GM12878 (cell line): ENCODE results near the gene IFT88. TPM values are rescaled to one million over a fixed set of nuclear protein-coding genes. Genes with fewer than 3 reads are reported as not detected.

Experiments
- ATAC-seq: fragments of 200-7000 bp; cut with Tn5 transposase; 3 replicates; pipeline ENCODE4 v1.9.1; 2020; ENCODE audit warnings: mild to moderate bottlenecking, moderate library complexity
- BruUV-seq: library from RNA; stranded (reverse); fragments of 400-500 nt; replicated peaks from 2 replicates; lab custom pipeline; 2021; lab: Mats Ljungman, UMichigan
- CTCF ChIA-PET: fragments of 300-600 bp; sonication (Branson Sonifier 250); formaldehyde crosslinking; extraction: SDS; loops from one replicate; lab custom pipeline; 2021; ENCODE audit warnings: inconsistent platforms; lab: Yijun Ruan, JAX
- POLR2A ChIA-PET: fragments of 350-600 bp; formaldehyde crosslinking; extraction: SDS; loops from one replicate; lab custom pipeline; 2021; ENCODE audit warnings: inconsistent platforms; lab: Charles Lee
- RAD21 ChIA-PET: fragments of 300-600 bp; sonication (Branson Sonifier 250); formaldehyde crosslinking; loops from one replicate; lab custom pipeline; 2023; ENCODE audit warnings: antibody characterized with exemption; ENCODE audit not compliant: unreplicated experiment; lab: Charles Lee
- SMC1A ChIA-PET: fragments of 300-600 bp; sonication (Branson Sonifier 250); formaldehyde crosslinking; loops from one replicate; lab custom pipeline; 2023; ENCODE audit not compliant: unreplicated experiment, uncharacterized antibody; lab: Charles Lee
- DNase-seq: peaks from one replicate; pipeline ENCODE4 v3.0.0-alpha.2; 2011; ENCODE audit warnings: low read depth, low spot score
- FAIRE-seq: peaks from 3 replicates; lab custom pipeline; 2011; peaks lifted over from hg19 to GRCh38; lab: Jason Lieb, UNC
- H2AFZ ChIP-seq: 2 replicates; pipeline ENCODE4 v1.6.0; 2011; ENCODE audit warnings: low read depth, low read length, control low read depth; ENCODE audit not compliant: control insufficient read depth
- H3K27ac ChIP-seq: 2 replicates; pipeline ENCODE4 v1.5.1; 2011; ENCODE audit warnings: control low read depth; ENCODE audit not compliant: control insufficient read depth, insufficient read depth
- H3K27me3 ChIP-seq, 2 experiments: replicated peaks in 1 of 2; 2 replicates each; pipeline versions ENCODE4 v1.6.0 to v1.6.1; 2011; ENCODE audit warnings: low read length in 1 of 2; ENCODE audit not compliant: control insufficient read depth in 2 of 2, insufficient read depth in 2 of 2
- H3K36me3 ChIP-seq, 2 experiments: 2 replicates each; pipeline ENCODE4 v1.5.1; 2011; ENCODE audit warnings: low read length in 1 of 2; ENCODE audit not compliant: control insufficient read depth in 2 of 2, insufficient read depth in 2 of 2
- H3K4me1 ChIP-seq: 2 replicates; pipeline ENCODE4 v1.6.1; 2011; ENCODE audit warnings: mild to moderate bottlenecking, low read length, moderate library complexity, mixed read lengths; ENCODE audit not compliant: control insufficient read depth, insufficient read depth
- H3K4me2 ChIP-seq: 2 replicates; pipeline ENCODE4 v1.6.0; 2011; ENCODE audit warnings: control low read depth; ENCODE audit not compliant: control insufficient read depth, insufficient read depth
- H3K4me3 ChIP-seq: fragments of 200-600 bp; sonication (generic); 2 replicates; pipeline ENCODE4 v1.5.1; 2016
- H3K79me2 ChIP-seq: 2 replicates; pipeline ENCODE4 v1.6.0; 2011; ENCODE audit warnings: low read length; ENCODE audit not compliant: control insufficient read depth, insufficient read depth
- H3K9ac ChIP-seq: 2 replicates; pipeline ENCODE4 v1.8.0; 2011; ENCODE audit warnings: low read length, control low read depth, mixed read lengths; ENCODE audit not compliant: control insufficient read depth, insufficient read depth
- H3K9me3 ChIP-seq: replicated peaks from 3 replicates; pipeline ENCODE4 v1.5.1; 2011; ENCODE audit warnings: mild to moderate bottlenecking, low read length; ENCODE audit not compliant: control insufficient read depth, insufficient read depth
- H4K20me1 ChIP-seq: 2 replicates; pipeline ENCODE4 v1.6.0; 2011; ENCODE audit not compliant: control insufficient read depth, insufficient read depth
- BCLAF1 ChIP-seq: fragments of 450-650 bp; IDR thresholded peaks from 2 replicates; pipeline ENCODE4 v1.6.1; 2017; ENCODE audit warnings: antibody characterized with exemption, mild to moderate bottlenecking, moderate library complexity
- HDGF ChIP-seq: fragments of 450-650 bp; IDR thresholded peaks from 2 replicates; pipeline ENCODE4 v1.6.1; 2016; ENCODE audit warnings: antibody characterized with exemption
- SMAD1 ChIP-seq: fragments of 450-650 bp; IDR thresholded peaks from 2 replicates; pipeline ENCODE4 v1.6.1; 2018; ENCODE audit warnings: mild to moderate bottlenecking, low read depth; ENCODE audit not compliant: partially characterized antibody
- SPI1 ChIP-seq: IDR thresholded peaks from 2 replicates; pipeline ENCODE4 v1.6.1; 2011; ENCODE audit warnings: low read depth, mild to moderate bottlenecking, low read length, moderate library complexity, borderline replicate concordance; ENCODE audit not compliant: insufficient read depth
- TCF12 ChIP-seq: IDR thresholded peaks from 2 replicates; pipeline ENCODE4 v1.6.1; 2011; ENCODE audit warnings: low read depth, mild to moderate bottlenecking, low read length
- WGBS: methylation state at CpG from one replicate; pipeline ENCODE4 v1.1.6; 2016; ENCODE audit warnings: low lambda C conversion rate; ENCODE audit not compliant: insufficient replicate concordance, insufficient coverage; ENCODE audit errors: missing lambda C conversion rate; 5-methylcytosine and 5-hydroxymethylcytosine counted together
- in situ Hi-C: fragments of 300-500 bp; cut with MboI; formaldehyde crosslinking; loops from 9 replicates; pipeline ENCODE4 v1.14.3; 2018; ENCODE audit warnings: mixed read lengths
- intact Hi-C: fragments of 100-400 bp; cut with micrococcal nuclease; formaldehyde crosslinking; loops from one replicate; pipeline ENCODE4 v1.14.2; 2022; ENCODE audit not compliant: unreplicated experiment
- polyA plus RNA-seq, 11 experiments: library from polyadenylated mRNA; depleted of rRNA in 4 of 11; unstranded in 6 of 11; stranded (reverse) in 5 of 11; fragments of >200 nt; fragmentation: Nextera tagmentation in 4 of 11; fragmentation: Illumina TruSeq in 1 of 11; extraction: Ambion mirVana in 4 of 11; extraction: Trizol in 1 of 11; gene quantifications; 1 replicate in 1 of 11; 2 replicates in 10 of 11; pipeline versions ENCODE4 v1.2.1 to v1.2.3, GENCODE V29; 2011 to 2016; ENCODE audit warnings: inconsistent platforms in 2 of 11, missing spikeins in 2 of 11, low read depth in 1 of 11
- total RNA-seq, 4 experiments: library from RNA; depleted of rRNA in 3 of 4; stranded (reverse); fragments of >200 nt in 3 of 4; fragmentation: Illumina TruSeq in 1 of 4; extraction: Trizol in 1 of 4; gene quantifications; 2 replicates each; pipeline versions ENCODE4 v1.2.1 to v1.2.3, GENCODE V29; 2013 to 2021
- TF ChIP-seq, protein P1 (sequence below): fragments of 450-650 bp; IDR thresholded peaks from 2 replicates; pipeline ENCODE4 v1.6.1; 2014; ENCODE audit warnings: mild to moderate bottlenecking

Gene IFT88
- total and polyA plus RNA-seq, 10 of the 15 experiments (the other 5 are each of a cell fraction or from before 2014, with no cell fraction given), result 2.9 to 5.6 (median 4.1) TPM

GRCh38 chr13:20546556-20546955 lies 20.4 kb upstream of the IFT88 start:
- CTCF ChIA-PET, result interaction anchor here (2.9 kb wide), 1 partner anchor 54 kb away, joined by 13 read pairs; no protein-coding TSS in a partner anchor
- Histone ChIP-seq H3K4me1 (no peaks in the 10 kb centered on the region), H4K20me1 (no peaks in the 10 kb centered on the region), H3K4me2 (no peak overlapping the region), H3K9me3 (no peaks in the 10 kb centered on the region), H3K27me3 (no peaks in the 10 kb centered on the region), H3K79me2 (no peaks in the 10 kb centered on the region), H3K4me3 (no peak overlapping the region), H3K36me3 (no peaks in the 10 kb centered on the region), H2AFZ (no peak overlapping the region), H3K9ac (no peak overlapping the region), H3K27ac (no peak overlapping the region)
- no peak for TF ChIP-seq TCF12
- TF ChIP-seq SPI1, result 0 out of 2 replicates have a peak, but pooled peaks have one; percentile 3
- TF ChIP-seq SMAD1, result no peak
- TF ChIP-seq HDGF, result no peak
- no peak for TF ChIP-seq BCLAF1
- TF ChIP-seq, protein P1, sequence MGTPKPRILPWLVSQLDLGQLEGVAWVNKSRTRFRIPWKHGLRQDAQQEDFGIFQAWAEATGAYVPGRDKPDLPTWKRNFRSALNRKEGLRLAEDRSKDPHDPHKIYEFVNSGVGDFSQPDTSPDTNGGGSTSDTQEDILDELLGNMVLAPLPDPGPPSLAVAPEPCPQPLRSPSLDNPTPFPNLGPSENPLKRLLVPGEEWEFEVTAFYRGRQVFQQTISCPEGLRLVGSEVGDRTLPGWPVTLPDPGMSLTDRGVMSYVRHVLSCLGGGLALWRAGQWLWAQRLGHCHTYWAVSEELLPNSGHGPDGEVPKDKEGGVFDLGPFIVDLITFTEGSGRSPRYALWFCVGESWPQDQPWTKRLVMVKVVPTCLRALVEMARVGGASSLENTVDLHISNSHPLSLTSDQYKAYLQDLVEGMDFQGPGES, result no peak
- WGBS, result 95% methylated on average over 1 of the region's 1 CpG
- DNase-seq (no peak), FAIRE-seq (peak; percentile 41), ATAC-seq (peak; percentile 45; the same call in 1 of the 3 replicates)
- no TSS peak for BruUV-seq
- RAD21 ChIA-PET, result interaction anchor here (1.8 kb wide), 1 partner anchor 53 kb away, joined by 4 read pairs; no protein-coding TSS in a partner anchor
- SMC1A ChIA-PET, result interaction anchor here (1.6 kb wide), 1 partner anchor 20 kb away, joined by 6 read pairs; the partner anchor contains the start of gene CRYL1
- intact Hi-C loops, result no loop called here
- in situ Hi-C loops, result no loop called here
- POLR2A ChIA-PET, result no interaction called here
